Measurements from ENCODE around the gene CACNA1A.

Gene CACNA1A

GRCh38 chr19:13451434-13451995 is 54.8 kb downstream of the CACNA1A start:
- DNase-seq (ENCODE audit: extremely low spot score) = no peak
- ChIA-PET CTCF (no interaction called here), POLR2A (no interaction called here)
- TF ChIP-seq PKNOX1 (IDR thresholded peaks at IDR 0.05) (peak; percentile 75), LEF1 (IDR thresholded peaks at IDR 0.05; ENCODE audit: borderline replicate concordance) (no peak)

- no peak for DNase-seq (ENCODE audit: extremely low spot score)
- POLR2A ChIA-PET = no interaction called here
- TF ChIP-seq FOXM1 (IDR thresholded peaks at IDR 0.05; ENCODE audit: borderline replicate concordance) = no peak
- CTCF ChIA-PET = no interaction called here
These were observed 58.3 kb downstream of the CACNA1A start for GRCh38 chr19:13447978-13448377.

GRCh38 chr19:13441810-13442512 is 64.3 kb downstream of the CACNA1A start:
- TF ChIP-seq SP1 (IDR thresholded peaks at IDR 0.05) (no peak), FOXA1 (IDR thresholded peaks at IDR 0.05) (no peak), NFRKB (IDR thresholded peaks at IDR 0.05) (no peak), ZNF384 (IDR thresholded peaks at IDR 0.05) (no peak), L3MBTL2 (conservative IDR thresholded peaks at IDR 0.05) (no peak), ELF4 (IDR thresholded peaks at IDR 0.05) (no peak), FOXM1 (IDR thresholded peaks at IDR 0.05; ENCODE audit: borderline replicate concordance) (no peak), LEF1 (IDR thresholded peaks at IDR 0.05; ENCODE audit: borderline replicate concordance) (no peak), CTBP1 (IDR thresholded peaks at IDR 0.05; ENCODE audit: borderline replicate concordance) (no peak), PKNOX1 (IDR thresholded peaks at IDR 0.05) (no peak), TARDBP (IDR thresholded peaks at IDR 0.05) (no peak), BHLHE40 (IDR thresholded peaks at IDR 0.05; ENCODE audit: borderline replicate concordance) (no peak), FOXK2 (IDR thresholded peaks at IDR 0.05) (no peak), SUZ12 (IDR thresholded peaks at IDR 0.05) (no peak), ARNT (IDR thresholded peaks at IDR 0.05) (no peak), HDGF (IDR thresholded peaks at IDR 0.05; ENCODE audit: borderline replicate concordance) (no peak)
- DNase-seq (ENCODE audit: extremely low spot score) = peak; percentile 65
- CTCF ChIA-PET = interaction anchor here (0.5 kb wide), 1 partner anchor 558 kb away, joined by 3 read pairs; no protein-coding TSS in a partner anchor
- POLR2A ChIA-PET = no interaction called here

- DNase-seq (ENCODE audit: extremely low spot score) = no peak
- TF ChIP-seq TARDBP (IDR thresholded peaks at IDR 0.05) (no peak), FOXM1 (IDR thresholded peaks at IDR 0.05; ENCODE audit: borderline replicate concordance) (no peak), NFRKB (IDR thresholded peaks at IDR 0.05) (no peak), PKNOX1 (IDR thresholded peaks at IDR 0.05) (no peak), ARNT (IDR thresholded peaks at IDR 0.05) (no peak), ZNF384 (IDR thresholded peaks at IDR 0.05) (no peak), ELF4 (IDR thresholded peaks at IDR 0.05) (no peak), BHLHE40 (IDR thresholded peaks at IDR 0.05; ENCODE audit: borderline replicate concordance) (no peak), SP1 (IDR thresholded peaks at IDR 0.05) (no peak), FOXA1 (IDR thresholded peaks at IDR 0.05) (no peak)
- CTCF ChIA-PET = interaction anchor here (0.8 kb wide), 1 partner anchor 9 kb away, joined by 3 read pairs; no protein-coding TSS in a partner anchor
- POLR2A ChIA-PET = no interaction called here
These were observed 68.2 kb downstream of the CACNA1A start for GRCh38 chr19:13437919-13438618.

- CTCF ChIA-PET = no interaction called here
- POLR2A ChIA-PET = no interaction called here
- DNase-seq (ENCODE audit: extremely low spot score) = no peak
- no peak for TF ChIP-seq ELF4 (IDR thresholded peaks at IDR 0.05)
- TF ChIP-seq ARNT (IDR thresholded peaks at IDR 0.05) = no peak
- no peak for TF ChIP-seq CTBP1 (IDR thresholded peaks at IDR 0.05; ENCODE audit: borderline replicate concordance)
- TF ChIP-seq FOXA1 (IDR thresholded peaks at IDR 0.05) = no peak
- TF ChIP-seq L3MBTL2 (conservative IDR thresholded peaks at IDR 0.05) = no peak
- TF ChIP-seq TARDBP (IDR thresholded peaks at IDR 0.05) = no peak
- TF ChIP-seq FOXM1 (IDR thresholded peaks at IDR 0.05; ENCODE audit: borderline replicate concordance) = no peak
- TF ChIP-seq LEF1 (IDR thresholded peaks at IDR 0.05; ENCODE audit: borderline replicate concordance) = no peak
- TF ChIP-seq SP1 (IDR thresholded peaks at IDR 0.05) = no peak
- TF ChIP-seq BHLHE40 (IDR thresholded peaks at IDR 0.05; ENCODE audit: borderline replicate concordance) = no peak
- TF ChIP-seq SUZ12 (IDR thresholded peaks at IDR 0.05) = no peak
- no peak for TF ChIP-seq FOXK2 (IDR thresholded peaks at IDR 0.05)
- no peak for TF ChIP-seq ZNF384 (IDR thresholded peaks at IDR 0.05)
- no peak for TF ChIP-seq NFRKB (IDR thresholded peaks at IDR 0.05)
- no peak for TF ChIP-seq PKNOX1 (IDR thresholded peaks at IDR 0.05)
- no peak for TF ChIP-seq HDGF (IDR thresholded peaks at IDR 0.05; ENCODE audit: borderline replicate concordance)
These were observed 69.9 kb downstream of the CACNA1A start for GRCh38 chr19:13436352-13436751.
